ENCODE results near the gene STAC2. TPM values are rescaled to one million over a fixed set of nuclear protein-coding genes. Genes with fewer than 3 reads are reported as not detected.

STAC2 gene
- polyA plus RNA-seq, 1 of the 3 experiments (the other 2 are of a cell fraction), result 0.07 TPM

DNA sequence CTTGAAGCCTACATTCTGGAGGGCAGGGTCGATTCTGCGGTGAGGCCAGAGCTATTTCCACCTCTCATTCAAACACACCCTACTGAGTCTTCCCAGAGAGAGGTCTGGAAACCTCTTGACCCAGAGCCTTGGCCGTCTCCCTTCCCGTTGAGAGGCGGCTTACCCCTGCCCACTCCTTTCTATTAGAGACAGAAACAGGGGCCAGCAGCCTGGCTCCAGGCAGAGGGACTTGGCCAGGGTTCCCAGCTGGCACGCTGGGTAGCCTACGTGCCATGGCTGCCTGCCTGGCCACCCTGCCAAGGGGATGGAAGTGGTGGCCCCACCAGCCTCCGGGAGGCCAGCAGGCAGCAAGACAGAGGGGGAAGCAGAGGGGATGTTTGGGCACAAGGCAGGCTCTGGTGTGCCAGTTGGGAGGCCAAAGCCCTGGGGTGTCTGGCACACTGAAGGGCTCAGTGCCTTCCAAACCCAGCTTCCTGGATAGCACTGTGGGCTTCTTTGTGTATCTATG, 6.0 kb downstream of the STAC2 start:
- Histone ChIP-seq H3K4me1 (ENCODE audit: control insufficient read depth in 1 of 2, insufficient read depth in 2 of 2, low read depth in 1 of 2, low read length in 1 of 2) (no peaks in the 10 kb centered on the region), H3K27ac (ENCODE audit: low read depth in 2 of 2, low read length in 1 of 2) (no peak overlapping the region), H4K20me1 (ENCODE audit: insufficient read depth) (no peaks in the 10 kb centered on the region), H2AFZ (ENCODE audit: low read depth) (no peak overlapping the region), H3F3A (replicated peaks; ENCODE audit: insufficient read depth) (peaks cover 6% of the 10 kb centered on the region), H3K79me2 (ENCODE audit: insufficient read depth) (no peaks in the 10 kb centered on the region), H3K36me3 (replicated peaks in 1 of 2; ENCODE audit: control insufficient read depth in 1 of 2, insufficient read depth in 2 of 2, low read length in 1 of 2) (no peaks in the 10 kb centered on the region), H3K9ac (no peak overlapping the region), H3K4me3 (ENCODE audit: low read depth in 2 of 2, low read length in 1 of 2) (no peak overlapping the region), H3K4me2 (no peak overlapping the region), H3K9me2 (no peaks in the 10 kb centered on the region), H3K27me3 (ENCODE audit: insufficient read depth) (no peaks in the 10 kb centered on the region), H3K9me3 (no peaks in the 10 kb centered on the region)
- POLR2A ChIA-PET, result no interaction called here
- 81% methylated on average over 7 of the region's 8 CpGs for WGBS (ENCODE audit: low lambda C conversion rate)
- DNase-seq, result no peak
- TF ChIP-seq GATA2 (CRISPR knock-in tag; IDR thresholded peaks at IDR 0.05) (no peak), EZH2phosphoT487 (IDR thresholded peaks at IDR 0.05; ENCODE audit: borderline replicate concordance, low read depth) (no peak), JUND (IDR thresholded peaks at IDR 0.05) (no peak), RXRA (IDR thresholded peaks at IDR 0.05; ENCODE audit: borderline replicate concordance, low read depth) (no peak), MEF2A (IDR thresholded peaks at IDR 0.05; ENCODE audit: borderline replicate concordance, low read depth) (no peak), SMC3 (IDR thresholded peaks at IDR 0.05; ENCODE audit: low read depth, low read length) (no peak), CHD2 (IDR thresholded peaks at IDR 0.05; ENCODE audit: low read length, partially characterized antibody) (no peak)
- TF ChIP-seq, protein P1, sequence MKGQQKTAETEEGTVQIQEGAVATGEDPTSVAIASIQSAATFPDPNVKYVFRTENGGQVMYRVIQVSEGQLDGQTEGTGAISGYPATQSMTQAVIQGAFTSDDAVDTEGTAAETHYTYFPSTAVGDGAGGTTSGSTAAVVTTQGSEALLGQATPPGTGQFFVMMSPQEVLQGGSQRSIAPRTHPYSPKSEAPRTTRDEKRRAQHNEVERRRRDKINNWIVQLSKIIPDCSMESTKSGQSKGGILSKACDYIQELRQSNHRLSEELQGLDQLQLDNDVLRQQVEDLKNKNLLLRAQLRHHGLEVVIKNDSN (IDR thresholded peaks at IDR 0.05; ENCODE audit: borderline replicate concordance, low read depth), result no peak
- TF ChIP-seq, protein P2, sequence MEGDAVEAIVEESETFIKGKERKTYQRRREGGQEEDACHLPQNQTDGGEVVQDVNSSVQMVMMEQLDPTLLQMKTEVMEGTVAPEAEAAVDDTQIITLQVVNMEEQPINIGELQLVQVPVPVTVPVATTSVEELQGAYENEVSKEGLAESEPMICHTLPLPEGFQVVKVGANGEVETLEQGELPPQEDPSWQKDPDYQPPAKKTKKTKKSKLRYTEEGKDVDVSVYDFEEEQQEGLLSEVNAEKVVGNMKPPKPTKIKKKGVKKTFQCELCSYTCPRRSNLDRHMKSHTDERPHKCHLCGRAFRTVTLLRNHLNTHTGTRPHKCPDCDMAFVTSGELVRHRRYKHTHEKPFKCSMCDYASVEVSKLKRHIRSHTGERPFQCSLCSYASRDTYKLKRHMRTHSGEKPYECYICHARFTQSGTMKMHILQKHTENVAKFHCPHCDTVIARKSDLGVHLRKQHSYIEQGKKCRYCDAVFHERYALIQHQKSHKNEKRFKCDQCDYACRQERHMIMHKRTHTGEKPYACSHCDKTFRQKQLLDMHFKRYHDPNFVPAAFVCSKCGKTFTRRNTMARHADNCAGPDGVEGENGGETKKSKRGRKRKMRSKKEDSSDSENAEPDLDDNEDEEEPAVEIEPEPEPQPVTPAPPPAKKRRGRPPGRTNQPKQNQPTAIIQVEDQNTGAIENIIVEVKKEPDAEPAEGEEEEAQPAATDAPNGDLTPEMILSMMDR (IDR thresholded peaks at IDR 0.05), result no peak
- TF ChIP-seq, protein P3, sequence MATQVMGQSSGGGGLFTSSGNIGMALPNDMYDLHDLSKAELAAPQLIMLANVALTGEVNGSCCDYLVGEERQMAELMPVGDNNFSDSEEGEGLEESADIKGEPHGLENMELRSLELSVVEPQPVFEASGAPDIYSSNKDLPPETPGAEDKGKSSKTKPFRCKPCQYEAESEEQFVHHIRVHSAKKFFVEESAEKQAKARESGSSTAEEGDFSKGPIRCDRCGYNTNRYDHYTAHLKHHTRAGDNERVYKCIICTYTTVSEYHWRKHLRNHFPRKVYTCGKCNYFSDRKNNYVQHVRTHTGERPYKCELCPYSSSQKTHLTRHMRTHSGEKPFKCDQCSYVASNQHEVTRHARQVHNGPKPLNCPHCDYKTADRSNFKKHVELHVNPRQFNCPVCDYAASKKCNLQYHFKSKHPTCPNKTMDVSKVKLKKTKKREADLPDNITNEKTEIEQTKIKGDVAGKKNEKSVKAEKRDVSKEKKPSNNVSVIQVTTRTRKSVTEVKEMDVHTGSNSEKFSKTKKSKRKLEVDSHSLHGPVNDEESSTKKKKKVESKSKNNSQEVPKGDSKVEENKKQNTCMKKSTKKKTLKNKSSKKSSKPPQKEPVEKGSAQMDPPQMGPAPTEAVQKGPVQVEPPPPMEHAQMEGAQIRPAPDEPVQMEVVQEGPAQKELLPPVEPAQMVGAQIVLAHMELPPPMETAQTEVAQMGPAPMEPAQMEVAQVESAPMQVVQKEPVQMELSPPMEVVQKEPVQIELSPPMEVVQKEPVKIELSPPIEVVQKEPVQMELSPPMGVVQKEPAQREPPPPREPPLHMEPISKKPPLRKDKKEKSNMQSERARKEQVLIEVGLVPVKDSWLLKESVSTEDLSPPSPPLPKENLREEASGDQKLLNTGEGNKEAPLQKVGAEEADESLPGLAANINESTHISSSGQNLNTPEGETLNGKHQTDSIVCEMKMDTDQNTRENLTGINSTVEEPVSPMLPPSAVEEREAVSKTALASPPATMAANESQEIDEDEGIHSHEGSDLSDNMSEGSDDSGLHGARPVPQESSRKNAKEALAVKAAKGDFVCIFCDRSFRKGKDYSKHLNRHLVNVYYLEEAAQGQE (IDR thresholded peaks at IDR 0.05; ENCODE audit: low read depth, low read length), result no peak
- CTCF ChIA-PET, result interaction anchor here (0.6 to 4.3 kb wide), 7 partner anchors 11 to 55 kb away, joined by 3 to 25 read pairs (median 5); no protein-coding TSS in a partner anchor

- Histone ChIP-seq H3K4me2 (no peak overlapping the region), H3K4me1 (ENCODE audit: control insufficient read depth in 1 of 2, insufficient read depth in 2 of 2, low read depth in 1 of 2, low read length in 1 of 2) (no peaks in the 10 kb centered on the region), H4K20me1 (ENCODE audit: insufficient read depth) (no peaks in the 10 kb centered on the region), H2AFZ (ENCODE audit: low read depth) (no peak overlapping the region), H3K79me2 (ENCODE audit: insufficient read depth) (no peaks in the 10 kb centered on the region), H3K9me2 (no peaks in the 10 kb centered on the region), H3K9me3 (no peaks in the 10 kb centered on the region), H3K27me3 (ENCODE audit: insufficient read depth) (no peaks in the 10 kb centered on the region), H3K9ac (no peak overlapping the region), H3K4me3 (ENCODE audit: low read depth in 2 of 2, low read length in 1 of 2) (no peak overlapping the region), H3F3A (replicated peaks; ENCODE audit: insufficient read depth) (peaks cover 2% of the 10 kb centered on the region), H3K36me3 (replicated peaks in 1 of 2; ENCODE audit: control insufficient read depth in 1 of 2, insufficient read depth in 2 of 2, low read length in 1 of 2) (no peaks in the 10 kb centered on the region), H3K27ac (ENCODE audit: low read depth in 2 of 2, low read length in 1 of 2) (no peak overlapping the region)
- no peak for DNase-seq
- 60% methylated on average over 8 of the region's 8 CpGs for WGBS (ENCODE audit: low lambda C conversion rate)
- CTCF ChIA-PET, result interaction anchor here (0.6 to 4.3 kb wide), 7 partner anchors 10 to 54 kb away, joined by 3 to 25 read pairs (median 6); no protein-coding TSS in a partner anchor
- POLR2A ChIA-PET, result no interaction called here
- TF ChIP-seq ELF1 (IDR thresholded peaks at IDR 0.05), result no peak
- no peak for TF ChIP-seq JUND (IDR thresholded peaks at IDR 0.05)
- TF ChIP-seq, protein P3 (IDR thresholded peaks at IDR 0.05; ENCODE audit: low read depth, low read length), result no peak
- no peak for TF ChIP-seq NFIC (IDR thresholded peaks at IDR 0.05; ENCODE audit: borderline replicate concordance)
- TF ChIP-seq FOSL2 (IDR thresholded peaks at IDR 0.05; ENCODE audit: borderline replicate concordance, low read depth), result no peak
- TF ChIP-seq USF2 (IDR thresholded peaks at IDR 0.05; ENCODE audit: borderline replicate concordance, low read depth, low read length), result no peak
- TF ChIP-seq FOXJ3 (CRISPR knock-in tag; IDR thresholded peaks at IDR 0.05), result no peak
- TF ChIP-seq YY1 (IDR thresholded peaks at IDR 0.05; ENCODE audit: low read depth), result no peak
- TF ChIP-seq MEF2A (IDR thresholded peaks at IDR 0.05; ENCODE audit: borderline replicate concordance, low read depth), result no peak
Measured at GRCh38 chr17:39218906-39219305, 6.8 kb downstream of the STAC2 start.

Data from SK-N-SH (cell line).